Measurements from ENCODE around the gene RASGRF2.
"Not testable (repeated sequence)": the region's sequence is repeated elsewhere in the genome, so short reads cannot be mapped to it uniquely, and the experiment has no call there.

RASGRF2 gene

GRCh38 chr5:80985600-80986228 lies 25.6 kb downstream of the RASGRF2 start:
- DNase-seq: no peak

- DNase-seq: no peak
These were observed 26.2 kb downstream of the RASGRF2 start for GRCh38 chr5:80986382-80986781.

GRCh38 chr5:80987078-80987766 lies 27.1 kb downstream of the RASGRF2 start:
- no peak for DNase-seq

- DNase-seq: no peak
These were observed 28.3 kb downstream of the RASGRF2 start for GRCh38 chr5:80988419-80988935.

GRCh38 chr5:80989883-80990282 lies 29.7 kb downstream of the RASGRF2 start:
- no peak for DNase-seq

GRCh38 chr5:80990527-80990926 lies 30.4 kb downstream of the RASGRF2 start:
- no peak for DNase-seq

GRCh38 chr5:80990971-80991370 lies 30.8 kb downstream of the RASGRF2 start:
- no peak for DNase-seq

GRCh38 chr5:80995908-80996307 lies 35.7 kb downstream of the RASGRF2 start:
- no peak for DNase-seq

GRCh38 chr5:80998590-80998979 lies 38.4 kb downstream of the RASGRF2 start:
- no peak for DNase-seq

GRCh38 chr5:81003811-81004386 lies 43.7 kb downstream of the RASGRF2 start:
- DNase-seq: no peak

GRCh38 chr5:81005708-81006107 lies 45.5 kb downstream of the RASGRF2 start:
- DNase-seq: no peak

GRCh38 chr5:81006231-81006630 lies 46.1 kb downstream of the RASGRF2 start:
- DNase-seq: no peak

GRCh38 chr5:81006947-81007636 lies 46.9 kb downstream of the RASGRF2 start:
- DNase-seq: no peak

- no peak for DNase-seq
These were observed 47.5 kb downstream of the RASGRF2 start for GRCh38 chr5:81007637-81008027.

- DNase-seq: no peak
These were observed 50.4 kb downstream of the RASGRF2 start for GRCh38 chr5:81010336-81011169.

GRCh38 chr5:81014348-81014747 lies 54.2 kb downstream of the RASGRF2 start:
- DNase-seq: no peak

GRCh38 chr5:81016116-81016515 lies 56.0 kb downstream of the RASGRF2 start:
- DNase-seq: no peak

- DNase-seq: no peak
These were observed 57.2 kb downstream of the RASGRF2 start for GRCh38 chr5:81017320-81017719.

- not testable (repeated sequence) for DNase-seq
These were observed 58.4 kb downstream of the RASGRF2 start for GRCh38 chr5:81018608-81019007.

GRCh38 chr5:81019748-81020147 lies 59.6 kb downstream of the RASGRF2 start:
- DNase-seq: no peak

GRCh38 chr5:81020478-81021167 lies 60.5 kb downstream of the RASGRF2 start:
- no peak for DNase-seq

GRCh38 chr5:81021486-81021885 lies 61.3 kb downstream of the RASGRF2 start:
- no peak for DNase-seq
